ENCODE data around the gene SLC25A15. TPM values are rescaled to one million over a fixed set of nuclear protein-coding genes. Genes with fewer than 3 reads are reported as not detected.

Gene SLC25A15
- total RNA-seq, 1 donor, result 13.8 TPM

GRCh38 chr13:40774672-40775071 lies 14.7 kb upstream of the SLC25A15 start:
- no peak for TF ChIP-seq CTCF (IDR thresholded peaks at IDR 0.05; ENCODE audit: insufficient read depth, low read length)
- no peak for DNase-seq (ENCODE audit: low read depth)
- no peak overlapping the region for H3K4me3 ChIP-seq (ENCODE audit: low read depth, low read length)

GRCh38 chr13:40776232-40776631 lies 13.2 kb upstream of the SLC25A15 start:
- no peak for DNase-seq (ENCODE audit: low read depth)
- TF ChIP-seq CTCF (IDR thresholded peaks at IDR 0.05; ENCODE audit: insufficient read depth, low read length), result no peak
- no peak overlapping the region for H3K4me3 ChIP-seq (ENCODE audit: low read depth, low read length)

- no peak for TF ChIP-seq CTCF (IDR thresholded peaks at IDR 0.05; ENCODE audit: insufficient read depth, low read length)
- no peak for DNase-seq (ENCODE audit: low read depth)
- no peak overlapping the region for H3K4me3 ChIP-seq (ENCODE audit: low read depth, low read length)
These were observed 12.7 kb upstream of the SLC25A15 start for GRCh38 chr13:40776681-40777165.

- TF ChIP-seq CTCF (IDR thresholded peaks at IDR 0.05; ENCODE audit: insufficient read depth, low read length), result peak; percentile 59
- DNase-seq (ENCODE audit: low read depth), result peak; percentile 68
- no peak overlapping the region for H3K4me3 ChIP-seq (ENCODE audit: low read depth, low read length)
These were observed 12.1 kb upstream of the SLC25A15 start for GRCh38 chr13:40777166-40777808.

- no peak for TF ChIP-seq CTCF (IDR thresholded peaks at IDR 0.05; ENCODE audit: insufficient read depth, low read length)
- DNase-seq (ENCODE audit: low read depth), result no peak
These were observed 11.6 kb upstream of the SLC25A15 start for GRCh38 chr13:40777809-40778175.

GRCh38 chr13:40779049-40779448 lies 10.4 kb upstream of the SLC25A15 start:
- H3K4me3 ChIP-seq (ENCODE audit: low read depth, low read length), result no peak overlapping the region
- TF ChIP-seq CTCF (IDR thresholded peaks at IDR 0.05; ENCODE audit: insufficient read depth, low read length), result no peak
- DNase-seq (ENCODE audit: low read depth), result no peak

More at GRCh38 chr13:40777809-40778175, 11.6 kb upstream of the SLC25A15 start:
- H3K4me3 ChIP-seq (ENCODE audit: low read depth, low read length), result no peak overlapping the region

Data from fibroblast of the aortic adventitia (primary cell).